K562 (cell line): Measurements from ENCODE around the gene OR2W1. TPM values are rescaled to one million over a fixed set of nuclear protein-coding genes. Genes with fewer than 3 reads are reported as not detected.
A peak's percentile ranks its signal among the peaks of the same experiment; 100 is the strongest.

Source experiments
- BHLHE40 ChIP-seq: IDR thresholded peaks from 2 replicates; pipeline ENCODE4 v1.6.1; 2011; ENCODE audit warnings: low read length, improper control_type of control experiment
- COPS2 ChIP-seq: fragments of 450-650 bp; conservative IDR thresholded peaks from 2 replicates; pipeline ENCODE4 v1.6.1; 2016; ENCODE audit warnings: mild to moderate bottlenecking, moderate library complexity
- E2F6 ChIP-seq, 2 experiments: IDR thresholded peaks; 2 replicates each; pipeline ENCODE4 v1.6.1; 2011; ENCODE audit warnings: borderline replicate concordance in 1 of 2, control low read depth in 1 of 2, low read depth in 1 of 2, low read length in 1 of 2, mild to moderate bottlenecking in 1 of 2, mixed read lengths in 1 of 2, moderate library complexity in 1 of 2; ENCODE audit not compliant: insufficient read depth in 1 of 2, insufficient read length in 1 of 2, poor library complexity in 1 of 2, severe bottlenecking in 1 of 2; ENCODE audit errors: extremely low read depth in 1 of 2
- ELF2 ChIP-seq: fragments of 250-450 bp; sonication (Bioruptor Pico); IDR thresholded peaks from 2 replicates; pipeline ENCODE4 v1.5.0; 2021; ENCODE audit warnings: mild to moderate bottlenecking
- GABPB2 ChIP-seq: fragments of 250-450 bp; sonication (Bioruptor Pico); conservative IDR thresholded peaks from 2 replicates; pipeline ENCODE4 v1.5.1; 2021; ENCODE audit warnings: mild to moderate bottlenecking
- IFI16 ChIP-seq: fragments of 250-450 bp; sonication (Bioruptor Pico); IDR thresholded peaks from 2 replicates; pipeline ENCODE4 v2.1.2; 2022; ENCODE audit warnings: mild to moderate bottlenecking, inconsistent platforms
- MAFG ChIP-seq: fragments of 450-650 bp; conservative IDR thresholded peaks from 2 replicates; pipeline ENCODE4 v1.6.1; 2016; ENCODE audit warnings: missing genetic modification characterization, missing compliant biosample characterization
- MEF2D ChIP-seq: conservative IDR thresholded peaks from 2 replicates; pipeline ENCODE4 v1.6.1; 2016; ENCODE audit warnings: low read depth, missing genetic modification characterization, missing compliant biosample characterization
- NONO ChIP-seq, 2 experiments: fragments of 200-400 bp in 1 of 2; fragments of 450-650 bp in 1 of 2; formaldehyde crosslinking in 1 of 2; IDR thresholded peaks; 2 replicates each; pipeline ENCODE4 v1.6.1; 2017; ENCODE audit warnings: low read depth in 2 of 2, mild to moderate bottlenecking in 2 of 2, moderate library complexity in 2 of 2, low read length in 1 of 2
- PHF20 ChIP-seq: fragments of 450-650 bp; IDR thresholded peaks from 2 replicates; pipeline ENCODE4 v1.6.1; 2018; ENCODE audit not compliant: partially characterized antibody
- RHOXF2B ChIP-seq: fragments of 250-450 bp; sonication (Bioruptor Pico); conservative IDR thresholded peaks from 2 replicates; pipeline ENCODE4 v1.5.1; 2021
- SMARCC2 ChIP-seq: fragments of 450-650 bp; IDR thresholded peaks from 2 replicates; pipeline ENCODE4 v1.6.1; 2017; ENCODE audit warnings: antibody characterized with exemption, moderate library complexity, mild to moderate bottlenecking, low read depth
- THRA ChIP-seq: fragments of 450-650 bp; IDR thresholded peaks from 2 replicates; pipeline ENCODE4 v1.6.1; 2017; ENCODE audit warnings: mild to moderate bottlenecking, moderate library complexity
- TRIM24 ChIP-seq, 2 experiments: fragments of 450-650 bp; IDR thresholded peaks; 2 replicates each; pipeline ENCODE4 v1.6.1; 2016
- TRIM25 ChIP-seq: fragments of 450-650 bp; IDR thresholded peaks from 2 replicates; pipeline ENCODE4 v1.7.0; 2016; ENCODE audit warnings: borderline replicate concordance
- ZBTB49 ChIP-seq: sonication (generic); formaldehyde crosslinking; IDR thresholded peaks from 2 replicates; pipeline ENCODE4 v1.8.0; 2022; ENCODE audit warnings: missing genetic modification reagents, mild to moderate bottlenecking, borderline replicate concordance
- ZC3H11A ChIP-seq: IDR thresholded peaks from 2 replicates; pipeline ENCODE4 v1.6.1; 2012; ENCODE audit warnings: low read depth, low read length, improper control_type of control experiment
- polyA plus RNA-seq, 8 experiments: library from polyadenylated mRNA; depleted of rRNA in 4 of 8; stranded (reverse) in 5 of 8; unstranded in 3 of 8; fragments of >200 nt; fragmentation: Nextera tagmentation in 2 of 8; fragmentation: Illumina TruSeq in 1 of 8; extraction: Ambion mirVana in 2 of 8; extraction: Trizol in 1 of 8; gene quantifications; 2 replicates each; pipeline versions ENCODE4 v1.2.1 to v1.2.3, GENCODE V29; 2011 to 2014; ENCODE audit warnings: inconsistent platforms in 1 of 8, missing spikeins in 1 of 8
- total RNA-seq, 7 experiments: library from RNA; depleted of rRNA in 6 of 7; stranded (reverse); fragments of >200 nt in 6 of 7; fragmentation: Illumina TruSeq in 2 of 7; extraction: Trizol in 2 of 7; gene quantifications; 2 replicates each; pipeline versions ENCODE4 v1.2.1 to v1.2.3, GENCODE V29; 2011 to 2021; ENCODE audit warnings: low replicate concordance in 1 of 7

Gene OR2W1
- total and polyA plus RNA-seq, 9 of the 15 experiments (the other 6 are each of a cell fraction or from before 2014, with no cell fraction given) = not detected

GRCh38 chr6:28996844-28997510, 48.0 kb downstream of the OR2W1 start (continued):
- TF ChIP-seq ZC3H11A (no peak), TRIM24 (IDR thresholded peaks at IDR 0.05) (peak in 1 of 2 experiments; percentile 63; a peak in 2 of 4 replicates), ELF2 (CRISPR knock-in tag) (no peak), E2F6 (IDR thresholded peaks at IDR 0.05; ENCODE audit: borderline replicate concordance in 1 of 2, extremely low read depth in 1 of 2, insufficient read depth in 1 of 2, insufficient read length in 1 of 2, low read depth in 1 of 2, low read length in 1 of 2, poor library complexity in 1 of 2, severe bottlenecking in 1 of 2) (no peak), TRIM25 (no peak), COPS2 (no peak), NONO (IDR thresholded peaks at IDR 0.05; ENCODE audit: low read depth in 2 of 2, low read length in 1 of 2) (no peak), SMARCC2 (peak; percentile 79; the same call in 1 of the 2 replicates), MEF2D (no peak), RHOXF2B (CRISPR knock-in tag) (no peak), MAFG (tag) (peak; percentile 66), ZBTB49 (CRISPR knock-in tag) (no peak), IFI16 (CRISPR knock-in tag) (no peak), THRA (no peak), BHLHE40 (no peak), GABPB2 (CRISPR knock-in tag) (no peak), PHF20 (no peak)
